ENCODE results near the gene KTI12. TPM values are rescaled to one million over a fixed set of nuclear protein-coding genes. Genes with fewer than 3 reads are reported as not detected.

KTI12 gene
- polyA plus RNA-seq, 1 of the 3 experiments (the other 2 are of a cell fraction), result 13.7 TPM

DNA sequence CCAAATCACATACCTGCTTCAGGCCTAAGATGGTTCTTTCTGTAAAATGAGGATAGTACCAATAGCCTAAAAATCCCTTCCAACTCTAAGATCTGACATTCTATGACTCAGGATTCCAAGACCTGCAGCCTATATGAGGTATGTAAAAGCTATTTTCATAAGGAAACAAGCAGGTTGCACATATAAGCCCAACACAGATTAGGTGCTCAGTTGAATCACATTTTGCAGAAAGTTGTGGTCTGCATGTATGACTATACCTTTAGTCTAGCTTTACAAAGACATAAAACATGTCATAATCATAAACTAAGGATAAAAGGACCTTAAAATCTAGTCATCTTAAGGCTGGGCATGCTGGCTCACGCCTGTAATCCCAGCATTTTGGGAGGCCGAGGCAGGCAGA lies 7.3 kb downstream of the KTI12 start (continued):
- no peak for TF ChIP-seq RXRA (IDR thresholded peaks at IDR 0.05; ENCODE audit: borderline replicate concordance, low read depth)

DNA sequence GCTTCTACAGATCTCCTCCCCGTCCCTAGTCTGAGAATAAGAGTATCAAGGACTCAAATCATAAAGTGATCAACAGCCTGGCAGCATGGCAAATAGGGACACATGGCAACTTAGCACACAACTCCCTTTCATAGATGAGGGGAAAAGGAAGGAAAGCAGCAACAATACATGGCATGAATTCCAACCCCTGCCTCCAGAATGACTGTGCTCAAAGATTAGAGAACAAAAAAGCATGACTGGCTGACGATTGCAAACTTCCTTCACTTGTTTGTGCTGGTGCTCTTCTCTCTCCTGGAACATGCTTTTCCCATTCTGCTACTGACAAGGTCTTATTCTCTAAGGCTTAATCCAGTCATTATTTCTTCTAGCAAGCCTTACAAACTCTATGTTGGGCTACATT lies 11.5 kb downstream of the KTI12 start:
- Histone ChIP-seq H2AFZ (ENCODE audit: low read depth) (no peak overlapping the region), H3K9ac (no peak overlapping the region)
- POLR2A ChIA-PET, result no interaction called here

DNA sequence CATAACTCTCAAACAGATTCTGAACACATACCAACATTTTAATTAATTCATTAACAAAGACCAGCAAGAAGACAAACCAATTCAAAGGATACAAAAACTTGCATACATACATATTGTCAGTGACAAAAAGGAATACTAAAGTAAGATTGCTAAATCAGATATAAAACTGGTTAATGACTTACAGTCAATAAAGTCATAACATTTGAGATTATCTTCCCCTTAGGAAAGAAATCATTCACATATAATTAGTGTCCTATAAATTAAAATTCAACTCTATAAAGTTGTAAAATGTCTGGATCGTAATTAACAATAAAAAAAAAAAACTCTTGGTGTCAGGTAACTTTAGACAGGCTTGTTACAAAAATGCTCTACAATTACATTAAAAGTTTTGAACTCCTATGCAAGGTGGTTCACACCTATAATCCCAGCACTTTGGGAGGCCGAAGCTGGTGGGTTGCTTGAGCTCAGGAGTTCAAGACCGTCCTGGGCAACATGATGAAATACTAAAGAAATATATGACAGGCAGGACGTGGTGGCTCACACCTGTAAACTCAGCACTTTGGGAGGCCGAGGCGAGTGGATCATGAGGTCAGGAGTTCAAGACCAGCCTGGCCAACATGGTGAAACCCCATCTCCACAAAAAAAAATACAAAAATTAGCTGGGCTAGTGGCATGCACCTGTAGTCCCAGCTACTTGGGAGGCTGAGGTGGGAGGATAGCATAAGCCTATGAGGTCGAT lies 25.4 kb downstream of the KTI12 start:
- Histone ChIP-seq H3K79me2 (ENCODE audit: insufficient read depth) (no peaks in the 10 kb centered on the region), H4K20me1 (ENCODE audit: insufficient read depth) (no peaks in the 10 kb centered on the region), H3K4me3 (ENCODE audit: low read depth in 2 of 2, low read length in 1 of 2) (no peak overlapping the region), H3K9me2 (no peaks in the 10 kb centered on the region), H3F3A (replicated peaks; ENCODE audit: insufficient read depth) (peaks cover 14% of the 10 kb centered on the region), H3K4me1 (ENCODE audit: control insufficient read depth in 1 of 2, insufficient read depth in 2 of 2, low read depth in 1 of 2, low read length in 1 of 2) (peaks cover 0 to 18% of the 10 kb centered on the region in 2 experiments; a peak in 1 of 4 replicates), H3K36me3 (replicated peaks in 1 of 2; ENCODE audit: control insufficient read depth in 1 of 2, insufficient read depth in 2 of 2, low read length in 1 of 2) (no peaks in the 10 kb centered on the region), H3K4me2 (no peak overlapping the region), H3K9me3 (no peaks in the 10 kb centered on the region), H3K27ac (ENCODE audit: low read depth in 2 of 2, low read length in 1 of 2) (no peak overlapping the region), H3K27me3 (ENCODE audit: insufficient read depth) (no peaks in the 10 kb centered on the region), H3K9ac (no peak overlapping the region), H2AFZ (ENCODE audit: low read depth) (no peak overlapping the region)
- 81% methylated on average over 7 of the region's 7 CpGs for WGBS (ENCODE audit: low lambda C conversion rate)
- CTCF ChIA-PET, result interaction anchor here (0.7 to 1.9 kb wide), 4 partner anchors 111 to 143 kb away, joined by 3 to 9 read pairs (median 5); no protein-coding TSS in a partner anchor
- no peak for DNase-seq
- POLR2A ChIA-PET, result no interaction called here
- TF ChIP-seq EZH2phosphoT487 (IDR thresholded peaks at IDR 0.05; ENCODE audit: borderline replicate concordance, low read depth) (no peak), FOXJ3 (CRISPR knock-in tag; IDR thresholded peaks at IDR 0.05) (no peak), SIN3A (IDR thresholded peaks at IDR 0.05; ENCODE audit: borderline replicate concordance, low read depth, low read length) (no peak)
- TF ChIP-seq, protein P1, sequence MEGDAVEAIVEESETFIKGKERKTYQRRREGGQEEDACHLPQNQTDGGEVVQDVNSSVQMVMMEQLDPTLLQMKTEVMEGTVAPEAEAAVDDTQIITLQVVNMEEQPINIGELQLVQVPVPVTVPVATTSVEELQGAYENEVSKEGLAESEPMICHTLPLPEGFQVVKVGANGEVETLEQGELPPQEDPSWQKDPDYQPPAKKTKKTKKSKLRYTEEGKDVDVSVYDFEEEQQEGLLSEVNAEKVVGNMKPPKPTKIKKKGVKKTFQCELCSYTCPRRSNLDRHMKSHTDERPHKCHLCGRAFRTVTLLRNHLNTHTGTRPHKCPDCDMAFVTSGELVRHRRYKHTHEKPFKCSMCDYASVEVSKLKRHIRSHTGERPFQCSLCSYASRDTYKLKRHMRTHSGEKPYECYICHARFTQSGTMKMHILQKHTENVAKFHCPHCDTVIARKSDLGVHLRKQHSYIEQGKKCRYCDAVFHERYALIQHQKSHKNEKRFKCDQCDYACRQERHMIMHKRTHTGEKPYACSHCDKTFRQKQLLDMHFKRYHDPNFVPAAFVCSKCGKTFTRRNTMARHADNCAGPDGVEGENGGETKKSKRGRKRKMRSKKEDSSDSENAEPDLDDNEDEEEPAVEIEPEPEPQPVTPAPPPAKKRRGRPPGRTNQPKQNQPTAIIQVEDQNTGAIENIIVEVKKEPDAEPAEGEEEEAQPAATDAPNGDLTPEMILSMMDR (IDR thresholded peaks at IDR 0.05), result no peak
- TF ChIP-seq, protein P2, sequence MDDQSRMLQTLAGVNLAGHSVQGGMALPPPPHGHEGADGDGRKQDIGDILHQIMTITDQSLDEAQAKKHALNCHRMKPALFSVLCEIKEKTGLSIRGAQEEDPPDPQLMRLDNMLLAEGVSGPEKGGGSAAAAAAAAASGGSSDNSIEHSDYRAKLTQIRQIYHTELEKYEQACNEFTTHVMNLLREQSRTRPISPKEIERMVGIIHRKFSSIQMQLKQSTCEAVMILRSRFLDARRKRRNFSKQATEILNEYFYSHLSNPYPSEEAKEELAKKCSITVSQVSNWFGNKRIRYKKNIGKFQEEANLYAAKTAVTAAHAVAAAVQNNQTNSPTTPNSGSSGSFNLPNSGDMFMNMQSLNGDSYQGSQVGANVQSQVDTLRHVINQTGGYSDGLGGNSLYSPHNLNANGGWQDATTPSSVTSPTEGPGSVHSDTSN (IDR thresholded peaks at IDR 0.05), result no peak
- TF ChIP-seq, protein P3, sequence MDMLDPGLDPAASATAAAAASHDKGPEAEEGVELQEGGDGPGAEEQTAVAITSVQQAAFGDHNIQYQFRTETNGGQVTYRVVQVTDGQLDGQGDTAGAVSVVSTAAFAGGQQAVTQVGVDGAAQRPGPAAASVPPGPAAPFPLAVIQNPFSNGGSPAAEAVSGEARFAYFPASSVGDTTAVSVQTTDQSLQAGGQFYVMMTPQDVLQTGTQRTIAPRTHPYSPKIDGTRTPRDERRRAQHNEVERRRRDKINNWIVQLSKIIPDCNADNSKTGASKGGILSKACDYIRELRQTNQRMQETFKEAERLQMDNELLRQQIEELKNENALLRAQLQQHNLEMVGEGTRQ (IDR thresholded peaks at IDR 0.05; ENCODE audit: borderline replicate concordance, low read depth, low read length), result no peak

More for the DNA sequence above, 11.5 kb downstream of the KTI12 start:
- WGBS (ENCODE audit: low lambda C conversion rate), result 90% methylated on average over 2 of the region's 2 CpGs
- no peak for DNase-seq
- no peaks in the 10 kb centered on the region for H4K20me1 ChIP-seq (ENCODE audit: insufficient read depth)
- no peak overlapping the region for H3K27ac ChIP-seq (ENCODE audit: low read depth in 2 of 2, low read length in 1 of 2)
- H3K9me3 ChIP-seq, result no peaks in the 10 kb centered on the region
- peaks cover 14% of the 10 kb centered on the region for H3F3A ChIP-seq (replicated peaks; ENCODE audit: insufficient read depth)
- no peak overlapping the region for H3K4me3 ChIP-seq (ENCODE audit: low read depth in 2 of 2, low read length in 1 of 2)
- CTCF ChIA-PET, result interaction anchor here (2.1 kb wide), 1 partner anchor 126 kb away, joined by 6 read pairs; no protein-coding TSS in a partner anchor
- no peaks in the 10 kb centered on the region for H3K79me2 ChIP-seq (ENCODE audit: insufficient read depth)
- H3K9me2 ChIP-seq, result no peaks in the 10 kb centered on the region
- H3K4me2 ChIP-seq, result no peak overlapping the region
- H3K27me3 ChIP-seq (ENCODE audit: insufficient read depth), result no peaks in the 10 kb centered on the region
- H3K4me1 ChIP-seq (ENCODE audit: control insufficient read depth in 1 of 2, insufficient read depth in 2 of 2, low read depth in 1 of 2, low read length in 1 of 2), result no peaks in the 10 kb centered on the region
- TF ChIP-seq SMC3 (IDR thresholded peaks at IDR 0.05; ENCODE audit: low read depth, low read length) (no peak), TAF1 (IDR thresholded peaks at IDR 0.05; ENCODE audit: borderline replicate concordance, low read depth, low read length) (no peak), TEAD4 (IDR thresholded peaks at IDR 0.05; ENCODE audit: borderline replicate concordance, insufficient read depth) (no peak), POLR2AphosphoS5 (IDR thresholded peaks at IDR 0.05; ENCODE audit: low read depth, low read length) (no peak), RAD21 (IDR thresholded peaks at IDR 0.05; ENCODE audit: low read length) (no peak), RXRA (IDR thresholded peaks at IDR 0.05; ENCODE audit: borderline replicate concordance, low read depth) (no peak), EP300 (IDR thresholded peaks at IDR 0.05; ENCODE audit: borderline replicate concordance in 1 of 2, low read depth in 1 of 2, low read length in 1 of 2) (no peak)
- TF ChIP-seq, protein P1 (IDR thresholded peaks at IDR 0.05), result no peak
- TF ChIP-seq, protein P3 (IDR thresholded peaks at IDR 0.05; ENCODE audit: borderline replicate concordance, low read depth, low read length), result no peak
- H3K36me3 ChIP-seq (replicated peaks in 1 of 2; ENCODE audit: control insufficient read depth in 1 of 2, insufficient read depth in 2 of 2, low read length in 1 of 2), result peaks cover 17 to 43% of the 10 kb centered on the region in 2 experiments

All from SK-N-SH (cell line).